GM12865 (cell line): Measurements from ENCODE around the gene SEMA6A.

ENCODE experiments used
- DNase-seq: peaks from one replicate; pipeline ENCODE4 v3.0.0; 2010; ENCODE audit warnings: low read depth
- H3K4me3 ChIP-seq: 2 replicates; pipeline ENCODE4 v1.5.1; 2011; ENCODE audit warnings: mild to moderate bottlenecking, low read depth, low read length, control low read depth
- CTCF ChIP-seq: IDR thresholded peaks from 2 replicates; pipeline ENCODE4 v1.5.1; 2011; ENCODE audit warnings: low read length, control low read depth, low read depth, inconsistent platforms; ENCODE audit not compliant: insufficient read depth; ENCODE audit errors: missing control alignments

SEMA6A gene

GRCh38 chr5:116476897-116477537 lies 97.6 kb downstream of the SEMA6A start:
- no peak for TF ChIP-seq CTCF
- no peak for DNase-seq
- no peak overlapping the region for H3K4me3 ChIP-seq

DNA sequence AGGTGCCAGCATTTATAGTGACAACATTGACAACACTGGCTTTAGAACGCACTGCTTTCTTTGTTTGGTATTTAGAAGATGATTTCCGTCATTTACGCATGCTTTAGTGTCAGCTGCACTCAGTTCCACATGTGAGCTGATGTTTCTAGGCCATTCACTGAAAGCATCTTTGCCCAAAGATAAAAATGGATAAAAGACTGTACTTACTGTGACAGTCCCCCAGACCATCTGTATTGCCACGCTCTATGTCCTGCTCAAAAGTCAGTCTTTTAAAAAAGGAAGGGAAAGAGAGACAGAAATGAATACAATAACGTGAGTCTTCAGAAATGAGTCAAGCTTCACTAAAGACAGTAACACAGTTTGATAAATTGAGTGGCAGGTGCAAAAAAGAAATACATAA lies 99.3 kb downstream of the SEMA6A start:
- DNase-seq = no peak
- no peak for TF ChIP-seq CTCF
- no peak overlapping the region for H3K4me3 ChIP-seq

GRCh38 chr5:116473706-116474105 lies 100.9 kb downstream of the SEMA6A start:
- DNase-seq = no peak
- no peak for TF ChIP-seq CTCF

DNA sequence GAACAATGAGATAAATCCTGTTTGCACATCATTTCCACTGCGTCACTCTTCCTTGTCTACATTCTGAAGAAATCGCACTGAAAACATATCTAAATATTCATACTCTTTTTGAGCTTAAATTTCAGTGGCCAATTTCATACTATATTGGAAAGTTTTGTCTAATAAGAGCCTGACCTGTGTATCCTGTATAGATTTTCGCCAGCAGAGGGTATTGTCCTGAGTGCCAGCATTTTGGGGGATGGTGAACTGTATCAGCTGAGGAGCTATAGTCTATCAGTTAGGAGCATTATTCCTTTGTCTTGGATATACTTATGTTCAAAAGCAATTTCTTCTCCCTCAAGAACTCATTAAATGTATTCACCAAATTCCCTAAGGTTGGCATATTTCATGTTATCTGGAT lies 102.3 kb downstream of the SEMA6A start:
- H3K4me3 ChIP-seq = no peak overlapping the region
- TF ChIP-seq CTCF = no peak
- DNase-seq = no peak

More at GRCh38 chr5:116473706-116474105, 100.9 kb downstream of the SEMA6A start:
- H3K4me3 ChIP-seq = no peak overlapping the region

DNA sequence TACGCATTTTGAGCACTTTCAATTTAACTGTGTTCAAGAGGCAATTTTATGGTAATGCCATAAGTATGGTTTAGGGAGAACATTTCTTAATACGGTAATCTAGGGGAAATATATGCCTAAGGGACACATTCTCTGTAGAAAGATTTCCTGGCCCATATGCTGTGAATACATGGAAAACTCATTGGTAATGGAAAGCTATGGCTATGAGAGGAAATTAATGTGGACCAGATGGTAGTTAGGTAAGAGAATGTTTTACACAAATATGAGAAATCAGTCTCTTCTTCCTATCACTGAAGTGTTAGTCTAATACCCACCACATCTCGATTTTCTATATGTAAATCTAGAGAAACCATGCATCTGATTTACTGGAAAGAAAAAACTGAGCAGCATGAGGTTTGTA lies 105.0 kb downstream of the SEMA6A start:
- no peak for TF ChIP-seq CTCF
- no peak for DNase-seq
- H3K4me3 ChIP-seq = no peak overlapping the region

DNA sequence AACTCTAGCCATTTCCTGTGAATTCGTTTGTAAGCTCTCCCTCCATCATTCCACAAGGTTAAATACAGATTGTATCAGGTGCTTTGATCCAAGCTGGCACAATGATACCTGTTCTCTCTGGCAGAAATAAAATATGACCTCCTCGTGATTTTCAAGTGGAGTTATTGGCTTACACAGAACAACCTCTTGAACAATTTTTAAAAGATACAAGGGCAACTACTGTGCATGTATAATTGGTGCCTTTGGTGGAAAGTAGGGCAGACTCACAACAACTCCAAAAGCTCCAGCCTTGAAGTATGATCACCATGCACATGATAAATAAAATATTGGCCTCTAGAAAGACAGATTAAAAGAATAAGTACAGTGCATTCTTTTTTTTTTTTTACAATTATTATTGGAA lies 106.0 kb downstream of the SEMA6A start:
- DNase-seq = no peak
- no peak for TF ChIP-seq CTCF
- no peak overlapping the region for H3K4me3 ChIP-seq

GRCh38 chr5:116467465-116467843 lies 107.2 kb downstream of the SEMA6A start:
- no peak for DNase-seq
- H3K4me3 ChIP-seq = no peak overlapping the region
- no peak for TF ChIP-seq CTCF
